SJCRH30 (cell line): ENCODE data around the gene PADI3. TPM values are rescaled to one million over a fixed set of nuclear protein-coding genes. Genes with fewer than 3 reads are reported as not detected.

Experiments
- DNase-seq, 2 experiments: peaks; one replicate each; pipeline ENCODE4 v3.0.0-alpha.2; 2015 to 2020
- H3K27ac ChIP-seq: fragments of 250-450 bp; sonication (Bioruptor Pico); 2 replicates; pipeline ENCODE4 v1.5.1; 2020; ENCODE audit warnings: mild to moderate bottlenecking, moderate library complexity
- H3K27me3 ChIP-seq: fragments of 250-450 bp; sonication (Bioruptor Pico); 2 replicates; pipeline ENCODE4 v1.5.1; 2020; ENCODE audit warnings: mild to moderate bottlenecking, moderate library complexity
- H3K36me3 ChIP-seq: fragments of 250-450 bp; sonication (Bioruptor Pico); 2 replicates; pipeline ENCODE4 v1.5.1; 2020; ENCODE audit warnings: mild to moderate bottlenecking, moderate library complexity
- H3K4me1 ChIP-seq: fragments of 250-450 bp; sonication (Bioruptor Pico); 2 replicates; pipeline ENCODE4 v1.5.1; 2020; ENCODE audit warnings: mild to moderate bottlenecking, moderate library complexity
- H3K4me3 ChIP-seq: fragments of 250-450 bp; sonication (Bioruptor Pico); 2 replicates; pipeline ENCODE4 v1.5.1; 2020; ENCODE audit warnings: mild to moderate bottlenecking, moderate library complexity
- H3K9me3 ChIP-seq: fragments of 250-450 bp; sonication (Bioruptor Pico); replicated peaks from 2 replicates; pipeline ENCODE4 v1.5.1; 2020; ENCODE audit warnings: mild to moderate bottlenecking, moderate library complexity
- total RNA-seq: library from RNA; depleted of rRNA; stranded (reverse); fragments of >200 nt; shearing (Covaris generic); gene quantifications from 2 replicates; pipeline ENCODE4 v1.2.3, GENCODE V29; 2014

Gene PADI3
- total RNA-seq, 1 experiment from 2014 or later: 6.1 TPM

DNA sequence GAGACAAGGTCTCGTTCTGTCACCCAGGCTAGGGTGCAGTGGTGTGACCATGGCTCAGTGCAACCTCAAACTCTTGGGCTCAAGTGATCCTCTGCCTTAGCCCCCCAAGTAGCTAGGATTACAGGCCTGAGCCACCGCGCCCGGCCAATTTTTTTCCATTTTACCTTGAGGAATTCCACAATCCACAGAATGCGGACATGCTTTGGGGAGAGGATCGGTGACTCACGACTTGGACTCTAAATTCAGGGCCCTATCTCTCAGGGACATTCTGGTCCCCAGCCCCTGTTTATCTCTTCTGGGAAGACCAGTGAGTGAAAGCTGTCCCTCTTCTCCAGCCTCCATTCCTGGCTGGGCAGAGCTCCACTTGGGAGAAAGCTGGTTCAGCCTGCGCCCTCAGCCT, 38.7 kb upstream of the PADI3 start:
- DNase-seq: no peak
- Histone ChIP-seq H3K4me1 (peaks cover 48% of the 10 kb centered on the region), H3K9me3 (no peaks in the 10 kb centered on the region), H3K27me3 (no peaks in the 10 kb centered on the region), H3K36me3 (no peaks in the 10 kb centered on the region), H3K27ac (no peak overlapping the region), H3K4me3 (no peak overlapping the region)

DNA sequence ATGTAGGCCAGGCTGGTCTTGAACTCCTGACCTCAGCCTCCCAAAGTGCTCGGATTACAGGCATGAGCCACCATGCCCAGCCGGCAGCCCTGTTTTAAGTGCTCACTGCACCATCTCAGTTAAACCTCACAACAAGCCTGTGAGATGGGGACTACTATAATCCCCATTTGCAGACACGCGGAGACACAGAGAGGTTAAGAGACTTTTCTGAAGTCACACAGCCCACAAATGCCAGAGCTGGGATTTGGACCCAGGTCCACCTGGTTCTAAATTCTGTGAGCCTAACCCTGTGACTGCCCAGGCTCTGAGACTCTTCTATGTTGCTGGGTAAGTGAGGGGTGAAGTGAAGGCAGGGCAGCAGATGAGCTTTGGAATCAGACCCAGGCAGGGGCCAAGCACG, 37.5 kb upstream of the PADI3 start:
- Histone ChIP-seq H3K27me3 (no peaks in the 10 kb centered on the region), H3K4me3 (no peak overlapping the region), H3K9me3 (no peaks in the 10 kb centered on the region), H3K27ac (no peak overlapping the region), H3K36me3 (no peaks in the 10 kb centered on the region), H3K4me1 (peaks cover 48% of the 10 kb centered on the region)
- no peak for DNase-seq

DNA sequence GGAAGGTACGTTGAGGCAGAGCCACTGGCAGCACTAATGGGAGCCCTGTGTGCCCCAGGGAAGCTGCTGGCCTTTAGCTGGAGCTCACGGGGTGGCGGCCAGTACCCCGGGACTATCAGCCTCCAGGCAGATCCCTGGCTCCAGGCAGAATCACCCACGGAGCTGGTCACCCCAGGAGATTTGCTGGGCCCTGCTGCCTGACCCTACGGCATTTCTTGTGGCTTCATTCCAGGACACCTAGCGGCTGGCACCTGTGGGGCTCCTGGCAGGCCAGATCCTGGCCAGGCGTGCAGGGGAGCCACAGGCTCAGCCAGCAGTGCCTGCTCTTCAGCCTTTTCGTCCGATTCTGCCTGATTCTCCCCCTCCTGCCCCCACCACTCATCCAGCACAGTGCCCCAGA, 36.9 kb upstream of the PADI3 start:
- H3K27ac ChIP-seq: no peak overlapping the region
- no peaks in the 10 kb centered on the region for H3K36me3 ChIP-seq
- DNase-seq: no peak
- no peak overlapping the region for H3K4me3 ChIP-seq
- peaks cover 46% of the 10 kb centered on the region for H3K4me1 ChIP-seq
- no peaks in the 10 kb centered on the region for H3K27me3 ChIP-seq
- no peaks in the 10 kb centered on the region for H3K9me3 ChIP-seq

GRCh38 chr1:17212487-17213121, 36.3 kb upstream of the PADI3 start:
- peak; percentile 95 for DNase-seq
- Histone ChIP-seq H3K4me3 (peak overlapping the region; percentile 24), H3K9me3 (0 out of 2 replicates have a peak, but pooled peaks cover 4% of the 10 kb centered on the region), H3K4me1 (peaks cover 40% of the 10 kb centered on the region), H3K27me3 (no peaks in the 10 kb centered on the region), H3K27ac (no peak overlapping the region; the same call in 1 of the 2 replicates), H3K36me3 (no peaks in the 10 kb centered on the region)

DNA sequence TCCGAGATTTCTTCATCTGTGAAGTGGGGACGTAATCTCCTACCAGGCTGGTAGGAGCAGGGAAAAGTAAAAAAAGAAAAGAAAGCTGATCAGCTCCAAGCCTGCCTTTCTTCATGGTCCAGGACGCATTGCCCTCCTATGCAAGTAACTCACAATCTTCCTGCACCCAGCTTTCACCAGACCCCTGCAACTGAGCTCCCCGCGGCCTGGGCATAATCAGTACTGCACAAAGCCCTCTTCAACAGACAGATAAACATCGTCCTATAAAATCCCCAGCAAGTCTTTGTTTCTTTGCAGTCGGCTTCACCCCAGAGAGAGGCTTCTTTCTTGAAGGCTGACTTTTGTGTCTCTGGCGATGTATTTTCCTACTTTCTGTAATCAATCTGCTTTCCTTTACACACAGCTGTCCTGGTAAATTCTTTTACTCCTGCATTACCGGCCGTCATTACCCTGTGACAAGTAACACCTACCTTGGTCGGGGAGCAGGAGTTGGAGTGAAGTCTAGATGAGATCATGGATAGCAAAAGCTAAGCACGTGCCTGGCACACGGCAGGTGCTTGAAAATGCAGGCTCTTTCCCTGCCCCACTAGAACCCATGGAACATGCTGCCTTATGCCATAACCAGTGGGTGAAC, 35.6 kb upstream of the PADI3 start:
- H3K27ac ChIP-seq: no peak overlapping the region
- DNase-seq: peak in 1 of 2 experiments; percentile 37
- H3K4me1 ChIP-seq: peaks cover 34% of the 10 kb centered on the region
- H3K9me3 ChIP-seq: 0 out of 2 replicates have a peak, but pooled peaks cover 5% of the 10 kb centered on the region
- H3K27me3 ChIP-seq: no peaks in the 10 kb centered on the region
- H3K4me3 ChIP-seq: no peak overlapping the region
- H3K36me3 ChIP-seq: no peaks in the 10 kb centered on the region

- peaks cover 31% of the 10 kb centered on the region for H3K4me1 ChIP-seq
- DNase-seq: no peak
- H3K27me3 ChIP-seq: no peaks in the 10 kb centered on the region
- H3K36me3 ChIP-seq: no peaks in the 10 kb centered on the region
- no peak overlapping the region for H3K27ac ChIP-seq
- H3K4me3 ChIP-seq: no peak overlapping the region
- H3K9me3 ChIP-seq: 0 out of 2 replicates have a peak, but pooled peaks cover 5% of the 10 kb centered on the region
These were observed 35.1 kb upstream of the PADI3 start for GRCh38 chr1:17213782-17214148.

DNA sequence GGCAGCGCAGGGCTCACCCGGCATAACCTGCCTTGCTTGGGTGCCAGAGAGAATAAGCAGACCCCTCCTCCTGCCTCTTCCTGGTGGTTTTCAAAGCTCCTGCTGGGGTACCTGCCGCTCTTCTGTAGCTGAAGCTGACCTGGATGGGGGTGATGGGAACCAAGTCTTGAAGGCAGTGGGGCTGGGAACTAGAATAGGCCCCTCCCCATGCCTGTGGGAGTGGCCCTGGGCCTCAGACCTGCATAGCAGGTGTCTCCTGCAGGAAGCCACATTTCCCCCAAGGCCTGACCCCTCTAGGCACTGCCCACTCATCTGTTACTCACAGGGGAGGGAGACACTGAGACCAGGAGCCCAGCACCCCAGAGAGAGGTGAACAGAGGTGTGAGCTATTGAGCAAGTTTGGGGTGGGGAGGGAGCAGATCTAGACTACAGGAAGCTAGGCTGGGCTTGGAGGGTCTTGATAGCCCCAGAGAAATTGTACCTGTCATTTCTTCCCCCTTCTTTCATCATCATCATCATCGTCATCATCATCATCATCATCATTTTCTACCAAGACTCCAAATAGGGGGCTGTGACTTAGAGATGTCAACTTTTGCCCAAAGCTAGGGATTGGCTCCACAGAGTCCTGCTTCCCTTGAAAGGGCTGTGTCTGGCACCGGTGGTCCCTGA, 33.9 kb upstream of the PADI3 start:
- no peak overlapping the region for H3K4me3 ChIP-seq
- no peaks in the 10 kb centered on the region for H3K27me3 ChIP-seq
- H3K9me3 ChIP-seq: 0 out of 2 replicates have a peak, but pooled peaks cover 5% of the 10 kb centered on the region
- H3K4me1 ChIP-seq: peaks cover 23% of the 10 kb centered on the region
- H3K27ac ChIP-seq: no peak overlapping the region
- H3K36me3 ChIP-seq: no peaks in the 10 kb centered on the region
- DNase-seq: no peak

DNA sequence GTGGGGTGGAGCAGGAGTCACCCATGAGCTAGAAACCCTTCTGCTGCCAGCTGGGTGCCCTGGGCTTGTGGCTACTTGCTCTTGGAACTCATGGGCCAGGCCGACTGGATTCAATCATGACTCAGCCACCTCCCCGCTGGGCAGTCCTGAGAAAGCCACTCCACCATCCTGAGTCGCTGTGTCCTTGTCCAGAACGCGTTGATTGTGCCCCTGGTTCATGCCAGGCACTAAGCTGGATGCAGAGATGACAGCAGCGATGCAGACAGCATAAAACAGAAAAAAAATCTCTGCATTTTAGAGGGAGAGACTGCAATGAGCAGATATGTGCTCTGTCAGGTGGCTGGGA, 33.4 kb upstream of the PADI3 start:
- Histone ChIP-seq H3K36me3 (no peaks in the 10 kb centered on the region), H3K4me1 (peaks cover 18% of the 10 kb centered on the region), H3K4me3 (no peak overlapping the region), H3K9me3 (0 out of 2 replicates have a peak, but pooled peaks cover 5% of the 10 kb centered on the region), H3K27me3 (peaks cover under 1% of the 10 kb centered on the region; the same call in 1 of the 2 replicates), H3K27ac (no peak overlapping the region)
- DNase-seq: no peak

- peaks cover 5% of the 10 kb centered on the region; the same call in 1 of the 2 replicates for H3K27me3 ChIP-seq
- no peak for DNase-seq
These were observed 32.8 kb upstream of the PADI3 start for GRCh38 chr1:17216078-17216477.

GRCh38 chr1:17217607-17218006, 31.3 kb upstream of the PADI3 start:
- H3K36me3 ChIP-seq: no peaks in the 10 kb centered on the region
- H3K9me3 ChIP-seq: 0 out of 2 replicates have a peak, but pooled peaks cover 5% of the 10 kb centered on the region
- DNase-seq: no peak
- H3K4me1 ChIP-seq: peaks cover 8% of the 10 kb centered on the region
- no peak overlapping the region for H3K27ac ChIP-seq
- peaks cover 9% of the 10 kb centered on the region; the same call in 1 of the 2 replicates for H3K27me3 ChIP-seq
- no peak overlapping the region for H3K4me3 ChIP-seq

More at GRCh38 chr1:17216078-17216477, 32.8 kb upstream of the PADI3 start:
- Histone ChIP-seq H3K27ac (no peak overlapping the region), H3K36me3 (no peaks in the 10 kb centered on the region), H3K4me1 (peaks cover 17% of the 10 kb centered on the region), H3K9me3 (0 out of 2 replicates have a peak, but pooled peaks cover 5% of the 10 kb centered on the region), H3K4me3 (no peak overlapping the region)

DNA sequence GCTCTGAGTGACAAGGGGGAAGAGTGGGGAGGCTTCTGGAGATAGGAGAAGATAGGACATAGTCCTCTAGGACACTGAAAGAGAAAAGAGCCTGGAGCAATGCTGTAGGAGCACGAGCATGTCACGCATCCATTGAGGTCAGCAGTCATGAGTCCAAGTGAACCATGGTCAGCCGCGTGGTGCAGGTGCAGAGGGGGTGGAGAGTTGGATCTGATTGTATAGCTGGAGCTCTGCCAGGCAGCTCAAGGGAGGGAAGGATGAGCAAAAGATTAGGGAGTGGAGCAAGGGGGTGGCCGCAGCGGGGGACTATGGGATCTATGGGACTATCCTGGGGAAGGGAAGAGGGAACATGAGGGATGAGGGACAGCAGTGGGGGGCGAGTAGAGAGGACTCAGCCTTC, 30.0 kb upstream of the PADI3 start:
- no peak for DNase-seq
- H3K4me3 ChIP-seq: no peak overlapping the region
- H3K36me3 ChIP-seq: no peaks in the 10 kb centered on the region
- peaks cover 13% of the 10 kb centered on the region; the same call in 1 of the 2 replicates for H3K27me3 ChIP-seq
- no peaks in the 10 kb centered on the region for H3K4me1 ChIP-seq
- 0 out of 2 replicates have a peak, but pooled peaks cover 5% of the 10 kb centered on the region for H3K9me3 ChIP-seq
- no peak overlapping the region for H3K27ac ChIP-seq

GRCh38 chr1:17220287-17220686, 28.6 kb upstream of the PADI3 start:
- H3K9me3 ChIP-seq: 0 out of 2 replicates have a peak, but pooled peaks cover 5% of the 10 kb centered on the region
- H3K27ac ChIP-seq: no peak overlapping the region
- no peaks in the 10 kb centered on the region for H3K4me1 ChIP-seq
- H3K36me3 ChIP-seq: no peaks in the 10 kb centered on the region
- H3K4me3 ChIP-seq: no peak overlapping the region
- DNase-seq: no peak
- peaks cover 15% of the 10 kb centered on the region; the same call in 1 of the 2 replicates for H3K27me3 ChIP-seq

- no peak overlapping the region for H3K4me3 ChIP-seq
- no peak for DNase-seq
- 0 out of 2 replicates have a peak, but pooled peaks cover 8% of the 10 kb centered on the region for H3K4me1 ChIP-seq
- 0 out of 2 replicates have a peak, but pooled peaks cover under 1% of the 10 kb centered on the region for H3K9me3 ChIP-seq
- no peaks in the 10 kb centered on the region for H3K36me3 ChIP-seq
- peaks cover 16% of the 10 kb centered on the region for H3K27me3 ChIP-seq
- H3K27ac ChIP-seq: no peak overlapping the region
These were observed 26.3 kb upstream of the PADI3 start for GRCh38 chr1:17222557-17222956.

- peaks cover 11% of the 10 kb centered on the region; the same call in 1 of the 2 replicates for H3K4me1 ChIP-seq
- H3K9me3 ChIP-seq: no peaks in the 10 kb centered on the region
- no peak overlapping the region for H3K27ac ChIP-seq
- no peaks in the 10 kb centered on the region for H3K36me3 ChIP-seq
- H3K27me3 ChIP-seq: peaks cover 22% of the 10 kb centered on the region
- no peak for DNase-seq
- no peak overlapping the region for H3K4me3 ChIP-seq
These were observed 24.5 kb upstream of the PADI3 start for GRCh38 chr1:17224434-17224833.

- Histone ChIP-seq H3K27ac (no peak overlapping the region), H3K9me3 (no peaks in the 10 kb centered on the region), H3K4me3 (no peak overlapping the region), H3K27me3 (peaks cover 22% of the 10 kb centered on the region), H3K36me3 (no peaks in the 10 kb centered on the region), H3K4me1 (peaks cover 12% of the 10 kb centered on the region; the same call in 1 of the 2 replicates)
- DNase-seq: no peak
These were observed 23.8 kb upstream of the PADI3 start for GRCh38 chr1:17225140-17225539.
